Measurements from ENCODE around the gene SLC35B1. TPM values are rescaled to one million over a fixed set of nuclear protein-coding genes. Genes with fewer than 3 reads are reported as not detected.

The SLC35B1 gene, protein sequence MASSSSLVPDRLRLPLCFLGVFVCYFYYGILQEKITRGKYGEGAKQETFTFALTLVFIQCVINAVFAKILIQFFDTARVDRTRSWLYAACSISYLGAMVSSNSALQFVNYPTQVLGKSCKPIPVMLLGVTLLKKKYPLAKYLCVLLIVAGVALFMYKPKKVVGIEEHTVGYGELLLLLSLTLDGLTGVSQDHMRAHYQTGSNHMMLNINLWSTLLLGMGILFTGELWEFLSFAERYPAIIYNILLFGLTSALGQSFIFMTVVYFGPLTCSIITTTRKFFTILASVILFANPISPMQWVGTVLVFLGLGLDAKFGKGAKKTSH
- 51.2 TPM for polyA plus RNA-seq (ENCODE audit: insufficient read length)

DNA sequence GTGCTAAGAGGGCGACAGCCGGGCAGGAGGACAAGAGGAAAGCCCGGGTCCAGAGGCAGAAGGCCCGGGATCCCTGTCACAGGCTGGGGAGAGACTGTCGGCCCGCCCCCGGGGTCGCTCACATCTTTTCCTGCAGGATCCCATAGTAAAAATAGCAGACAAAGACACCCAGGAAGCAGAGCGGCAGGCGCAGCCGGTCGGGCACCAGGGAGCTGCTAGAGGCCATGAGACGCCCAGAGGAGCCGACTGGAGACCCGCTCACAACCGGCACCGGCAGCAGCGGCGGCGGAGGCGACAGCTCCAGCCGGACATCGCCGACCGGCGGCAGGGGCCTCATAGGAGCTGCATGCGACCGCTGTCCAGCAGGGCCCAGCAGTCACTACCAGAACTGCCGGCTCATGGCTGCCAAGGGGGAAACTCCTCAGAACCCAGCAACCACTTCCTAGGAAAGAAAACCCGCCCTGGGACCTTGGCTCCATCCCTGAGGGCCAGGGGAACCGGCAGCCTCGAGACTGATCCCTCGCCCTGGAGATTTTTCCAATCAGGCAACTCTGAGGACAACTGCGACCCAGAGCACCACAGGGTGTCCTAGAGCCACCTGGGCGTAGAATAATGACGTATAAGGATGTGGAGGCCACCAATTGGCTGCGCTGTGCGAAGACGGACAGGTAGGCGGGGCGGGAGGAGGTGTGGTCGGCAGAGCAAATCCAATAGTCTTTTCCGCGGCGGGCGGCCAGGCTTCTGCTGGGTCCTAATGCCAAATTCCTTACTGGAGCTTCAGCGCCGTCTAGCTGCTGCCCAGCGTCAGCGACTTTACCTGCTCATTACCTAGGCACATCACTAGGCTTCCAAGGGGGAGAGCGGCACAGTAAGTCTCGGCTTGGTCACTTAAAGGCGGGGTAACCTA is at the start of gene SLC35B1:
Gene SLC35B1, minus strand, starts transcription at position 357 of the 907 bp plus-strand sequence. Its CDS starts 131 bp downstream, at position 226.
- DNase-seq, result peak; percentile 99

DNA sequence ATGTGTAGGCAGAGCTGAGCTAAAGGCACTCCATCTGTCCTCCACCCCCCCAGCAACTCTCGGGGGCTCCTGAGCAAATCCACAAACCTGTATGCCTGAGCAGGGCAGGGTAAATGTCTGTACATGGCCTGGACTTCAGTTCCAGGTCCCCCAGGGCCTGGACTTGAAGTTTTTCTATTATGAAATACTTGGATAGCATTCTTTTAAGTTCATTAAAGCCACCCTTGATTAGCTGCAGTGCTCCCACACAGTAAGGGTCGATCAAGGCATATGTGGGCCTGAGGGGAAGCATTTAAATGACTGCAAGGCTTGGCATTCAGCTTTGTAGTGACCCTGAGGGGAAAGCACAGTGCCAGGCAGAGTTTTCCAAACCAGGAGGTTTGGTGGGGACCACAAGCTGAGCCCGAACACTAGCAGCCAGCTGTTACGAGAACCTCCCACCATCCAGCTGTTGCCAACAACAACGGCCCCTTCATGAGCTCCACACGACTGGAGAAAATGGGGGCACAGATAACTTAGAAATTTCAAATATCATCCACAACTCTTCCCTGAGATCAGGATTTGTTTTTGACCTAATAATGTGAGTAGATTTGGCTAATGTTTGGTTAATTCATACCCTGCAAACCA is 49.5 kb upstream of the SLC35B1 start:
- no peak for DNase-seq

DNA sequence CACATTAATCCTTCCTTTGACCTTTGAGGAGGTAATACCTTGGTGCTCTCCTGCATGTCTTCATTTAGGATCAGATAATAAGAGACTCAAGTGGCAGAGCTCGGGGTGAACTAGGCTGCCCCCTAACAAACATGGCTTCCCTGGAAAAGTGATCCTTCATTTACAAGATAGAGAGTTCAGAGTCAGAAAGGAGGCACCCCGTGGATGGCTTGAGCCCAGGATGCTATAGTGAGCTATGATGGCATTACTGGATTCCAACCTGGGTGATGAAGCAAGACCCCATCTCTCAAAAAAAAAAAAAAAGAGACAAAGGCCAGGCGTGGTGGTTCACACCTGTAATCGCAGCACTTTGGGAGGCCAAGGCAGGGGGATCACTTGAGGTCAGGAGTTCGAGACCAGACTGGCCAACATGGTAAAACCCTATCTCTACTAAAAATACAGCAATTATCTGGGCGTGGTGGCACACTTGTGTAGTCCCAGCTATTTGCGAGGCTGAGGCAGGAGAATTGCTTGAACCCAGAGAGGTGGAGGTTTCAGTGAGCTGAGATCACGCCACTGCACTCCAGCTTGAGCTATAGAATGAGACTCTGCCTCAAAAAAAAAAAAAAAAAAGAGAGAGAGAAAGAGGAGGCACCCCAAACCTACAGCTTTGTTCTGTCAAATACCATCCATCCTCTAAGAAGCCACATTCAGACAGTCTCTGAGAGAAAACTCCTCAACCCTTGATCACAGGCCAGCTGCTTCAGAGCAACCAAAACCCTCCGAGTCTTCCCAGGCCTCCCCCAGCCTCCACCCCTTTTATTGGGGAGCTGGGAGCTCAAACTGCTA is 48.8 kb upstream of the SLC35B1 start:
- DNase-seq, result no peak

DNA sequence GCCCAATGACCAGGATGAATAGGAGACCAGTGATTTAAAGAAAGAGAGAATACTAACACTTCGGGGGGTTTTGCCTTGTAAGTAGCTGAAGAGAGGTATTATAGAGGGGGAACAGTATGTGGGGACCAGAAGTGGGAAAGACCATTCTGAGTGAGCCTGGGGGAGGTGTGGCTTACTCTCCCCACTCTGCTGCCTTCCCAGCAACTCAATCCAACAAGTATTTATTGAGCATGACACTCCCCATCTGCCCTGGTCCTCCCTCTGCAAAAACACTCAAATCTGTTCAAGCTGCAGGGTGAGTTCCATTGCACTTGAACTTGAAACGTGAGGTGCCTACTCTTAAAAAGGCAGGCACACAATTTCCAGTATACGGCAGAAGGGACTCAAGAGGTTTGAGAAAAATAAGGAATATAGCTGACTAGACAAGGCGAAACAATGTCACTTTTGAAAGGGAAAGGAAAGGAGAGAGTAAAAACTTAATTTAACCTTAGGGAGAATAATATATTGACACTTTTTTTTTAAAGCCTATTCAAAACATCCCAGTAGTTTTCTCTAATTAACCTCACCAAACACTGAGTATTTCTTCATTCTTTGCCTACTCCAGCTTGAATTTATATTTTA is 48.0 kb upstream of the SLC35B1 start:
- DNase-seq, result no peak

DNA sequence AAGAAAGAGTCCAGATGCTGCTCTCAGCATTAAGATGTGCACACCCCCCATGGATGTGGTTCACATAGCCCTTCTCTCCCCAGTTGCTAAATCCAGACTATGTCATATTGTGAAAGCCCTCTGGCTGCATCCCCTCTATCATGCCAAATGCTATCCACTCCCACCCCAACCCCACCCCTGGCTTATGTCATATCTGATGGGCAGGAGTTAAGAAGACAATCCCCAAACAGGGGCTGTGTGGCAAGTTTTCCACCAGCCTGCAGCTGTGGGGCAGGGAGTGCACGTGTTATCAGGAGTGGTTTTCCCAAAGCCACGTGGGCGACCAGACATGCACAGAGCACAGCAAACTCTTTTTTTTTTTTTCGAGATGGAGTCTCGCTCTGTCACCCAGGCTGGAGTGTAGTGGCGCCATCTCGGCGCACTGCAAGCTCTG is 46.2 kb upstream of the SLC35B1 start:
- no peak for DNase-seq

DNA sequence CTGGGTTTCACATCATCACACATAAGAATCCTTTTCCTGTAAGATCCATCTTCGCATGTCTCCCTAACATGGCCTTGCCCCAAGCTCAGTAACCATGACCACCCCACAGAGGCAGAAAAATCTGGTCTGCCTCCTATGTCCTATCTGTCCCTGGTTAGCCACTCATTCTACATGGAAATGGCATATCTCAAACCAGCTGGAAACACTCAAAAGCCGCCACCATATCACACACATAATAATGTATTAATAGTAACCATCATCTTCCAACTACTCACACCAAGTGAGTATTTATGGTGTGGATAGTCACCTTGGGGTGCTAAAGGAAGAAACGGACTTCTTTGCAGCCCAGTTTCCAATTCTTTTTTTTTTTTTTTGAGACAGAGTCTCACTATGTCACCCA is 44.7 kb upstream of the SLC35B1 start:
- no peak for DNase-seq

DNA sequence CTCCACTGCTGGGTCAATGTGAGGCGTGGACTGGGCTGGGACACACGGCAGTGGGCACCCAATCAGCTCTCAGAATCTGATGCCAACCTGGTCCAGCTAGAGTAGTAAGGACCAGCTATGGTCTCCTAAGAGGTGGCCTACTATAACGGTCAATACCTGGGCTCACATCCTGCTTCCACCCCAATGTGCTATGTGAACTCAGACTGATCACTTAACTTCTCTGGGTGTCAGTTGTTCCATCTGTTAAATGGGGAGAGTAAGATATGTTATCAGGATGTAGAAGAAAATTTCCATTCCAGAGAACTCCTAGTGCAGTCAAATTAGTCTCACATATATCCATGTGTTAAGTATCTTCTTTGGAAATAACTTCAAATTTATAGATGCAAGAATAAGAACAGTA is 42.0 kb upstream of the SLC35B1 start:
- no peak for DNase-seq

DNA sequence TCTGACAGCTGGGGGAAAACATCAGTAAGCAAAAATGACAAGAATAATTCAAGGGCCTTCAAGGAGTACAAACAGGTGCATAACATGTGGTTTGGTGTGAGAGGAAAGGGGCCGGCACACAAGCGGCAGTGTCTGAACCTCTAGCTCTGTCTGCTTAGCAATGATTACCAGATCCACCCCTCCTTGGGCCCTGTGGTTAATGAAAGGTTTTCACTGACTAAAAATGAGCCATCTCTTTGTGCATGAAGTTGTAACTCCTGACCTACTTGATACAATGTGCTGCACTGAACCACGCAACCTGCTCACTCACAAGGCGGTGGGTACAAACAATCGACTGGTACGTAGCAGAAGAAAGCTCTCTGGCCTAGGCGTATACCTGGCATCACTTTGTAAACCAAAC is 41.0 kb upstream of the SLC35B1 start:
- no peak for DNase-seq

DNA sequence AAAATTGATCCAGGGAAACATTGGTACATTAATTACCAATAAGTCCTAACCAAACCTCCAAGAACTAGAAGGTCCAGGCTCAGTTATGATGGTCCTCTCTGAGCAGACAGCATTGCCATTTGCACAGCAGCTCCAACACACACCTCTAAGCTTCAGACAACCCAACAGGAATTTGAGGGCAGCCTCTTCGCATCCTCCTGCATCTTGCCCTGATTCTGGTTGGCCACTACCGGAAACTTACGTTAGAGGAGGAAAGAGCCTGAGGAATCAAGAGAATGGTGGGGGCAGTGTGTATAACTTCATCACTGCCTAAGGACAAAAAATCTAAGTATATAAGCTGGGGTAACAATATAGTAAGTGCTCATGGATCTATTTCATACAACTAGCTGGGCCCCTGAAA is 40.5 kb upstream of the SLC35B1 start:
- DNase-seq, result no peak

DNA sequence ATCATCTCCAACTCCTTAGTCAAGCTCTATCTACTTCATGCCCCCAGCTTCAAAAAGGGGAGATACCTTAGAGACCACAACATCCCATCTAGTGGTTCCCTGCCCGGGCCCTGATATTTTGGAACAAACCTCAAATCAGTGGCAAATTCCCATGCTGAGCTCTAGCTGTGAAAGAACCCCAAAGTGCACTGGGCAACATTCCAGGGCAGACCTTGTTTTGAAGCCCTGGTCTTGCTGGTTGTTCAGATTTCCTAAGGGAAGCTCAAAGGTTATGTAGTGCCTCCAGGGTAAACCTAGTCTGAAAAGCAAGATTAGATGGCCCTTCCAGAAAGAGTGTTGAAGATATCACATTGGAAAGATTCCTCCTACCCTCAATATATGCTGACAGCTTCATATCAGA is 39.9 kb upstream of the SLC35B1 start:
- DNase-seq, result no peak

DNA sequence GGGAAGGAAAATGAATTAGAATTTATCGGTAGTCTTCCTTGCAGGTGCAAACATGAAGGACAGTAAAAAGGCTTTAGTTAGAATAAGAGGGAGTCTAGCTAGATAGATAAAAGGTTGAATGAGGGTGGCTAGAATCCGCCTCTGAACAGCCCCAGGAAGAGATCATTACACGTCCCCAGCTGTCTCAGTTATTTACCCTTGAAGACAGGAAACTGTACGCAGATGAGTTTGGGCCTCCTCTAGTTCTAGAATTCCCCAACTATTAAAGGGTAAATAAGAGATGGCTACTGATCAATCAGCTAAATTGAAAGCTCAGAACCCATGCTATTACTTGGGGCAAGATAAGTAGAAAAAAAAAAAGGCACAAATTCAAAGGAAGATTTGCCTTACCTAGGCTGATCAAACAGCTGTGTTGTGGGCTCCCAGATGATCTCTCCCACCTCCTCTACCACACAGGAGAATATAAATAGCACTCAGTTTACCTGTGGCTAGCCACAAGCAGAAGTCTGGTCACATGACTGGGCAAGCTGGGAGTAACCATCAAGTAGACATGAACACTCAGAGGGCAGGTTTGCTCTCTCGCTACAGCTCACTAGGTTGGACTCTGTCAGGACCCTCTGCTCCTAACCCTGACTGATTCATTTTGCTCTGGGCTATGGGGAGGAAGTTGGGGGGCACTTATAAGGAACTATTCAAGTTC is 39.2 kb upstream of the SLC35B1 start:
- DNase-seq, result no peak

DNA sequence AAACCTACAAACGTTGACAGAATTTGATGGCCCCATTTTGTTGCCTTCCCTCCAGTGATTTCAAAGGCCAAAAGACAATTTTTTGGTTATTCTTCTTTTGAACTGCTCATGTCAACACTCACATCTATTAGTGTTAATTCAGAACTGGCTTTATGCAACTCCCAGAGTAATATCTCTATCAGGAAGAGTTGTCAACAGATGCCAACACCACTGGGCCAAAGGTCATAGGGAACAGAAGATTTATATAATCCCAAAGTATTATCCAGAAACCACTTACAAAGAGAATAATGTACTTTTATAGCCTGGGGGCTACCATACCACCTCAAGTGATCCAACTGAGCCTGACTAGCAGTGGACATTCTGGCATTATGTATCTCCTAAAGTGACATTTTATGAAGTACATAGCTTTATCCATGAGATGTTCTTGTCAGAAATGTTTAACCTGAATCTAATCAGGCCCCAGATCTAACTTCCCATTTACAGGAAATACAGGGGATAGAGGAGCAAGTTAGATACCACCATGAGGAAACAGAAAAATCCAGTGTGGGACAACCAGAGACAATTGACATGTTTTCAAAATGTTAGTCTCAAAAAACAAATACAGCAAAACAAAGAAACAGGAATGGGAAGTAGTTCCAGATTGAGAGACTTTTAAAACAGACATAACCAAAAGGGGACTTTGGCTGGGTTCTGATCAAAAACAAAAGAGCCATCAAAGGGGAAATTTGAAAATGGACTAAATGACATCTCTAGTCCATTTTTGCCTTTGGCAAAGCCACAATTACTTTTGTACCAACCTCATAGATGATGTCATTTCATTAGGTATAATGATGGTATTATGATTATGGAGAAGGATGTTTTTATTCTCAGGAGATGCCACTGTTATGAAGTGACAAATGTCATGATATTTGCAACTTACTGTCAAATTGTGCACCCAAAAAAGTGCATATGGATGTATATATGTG is 37.7 kb upstream of the SLC35B1 start:
- no peak for DNase-seq

DNA sequence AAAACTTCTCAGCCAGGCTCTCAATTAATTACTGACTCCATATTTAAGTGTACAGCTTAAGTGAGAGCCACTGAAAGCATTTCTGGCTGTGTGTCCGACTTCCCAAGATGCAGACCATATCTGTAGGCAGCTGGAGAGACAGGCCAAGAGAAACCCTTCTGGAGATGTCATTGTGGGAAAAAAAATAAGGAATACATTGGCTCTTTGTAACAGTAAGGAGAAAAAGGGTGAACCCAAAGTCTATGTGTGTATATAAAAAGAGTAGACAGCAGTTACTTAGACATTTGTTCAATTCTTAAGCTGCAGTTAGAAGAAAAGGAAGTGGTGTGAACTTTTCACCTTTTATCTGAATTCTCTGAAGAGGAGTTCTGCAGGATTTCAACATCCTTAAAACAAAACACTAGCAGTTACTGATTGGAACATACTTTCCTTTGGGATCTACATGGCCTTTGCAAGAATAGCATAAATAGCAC is 34.4 kb upstream of the SLC35B1 start:
- DNase-seq, result no peak

DNA sequence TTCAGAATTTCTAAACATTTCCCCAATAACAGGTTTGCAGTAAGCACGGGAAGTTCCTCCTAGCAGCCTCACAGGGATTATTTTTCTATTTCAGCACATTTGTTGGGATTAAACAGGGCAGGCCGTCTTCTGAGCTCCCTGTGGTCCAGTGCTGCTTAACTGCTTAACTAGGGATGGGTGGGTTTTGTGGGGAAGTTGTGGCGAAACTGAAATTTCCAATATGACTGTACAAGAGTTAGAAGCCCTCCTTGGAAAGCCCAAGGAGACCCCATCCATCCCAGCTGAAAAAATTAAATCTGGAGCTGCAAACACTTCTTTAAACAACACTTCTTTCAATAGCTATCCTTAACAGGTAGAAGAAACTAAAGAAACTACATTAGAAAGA is 33.9 kb upstream of the SLC35B1 start:
- no peak for DNase-seq

DNA sequence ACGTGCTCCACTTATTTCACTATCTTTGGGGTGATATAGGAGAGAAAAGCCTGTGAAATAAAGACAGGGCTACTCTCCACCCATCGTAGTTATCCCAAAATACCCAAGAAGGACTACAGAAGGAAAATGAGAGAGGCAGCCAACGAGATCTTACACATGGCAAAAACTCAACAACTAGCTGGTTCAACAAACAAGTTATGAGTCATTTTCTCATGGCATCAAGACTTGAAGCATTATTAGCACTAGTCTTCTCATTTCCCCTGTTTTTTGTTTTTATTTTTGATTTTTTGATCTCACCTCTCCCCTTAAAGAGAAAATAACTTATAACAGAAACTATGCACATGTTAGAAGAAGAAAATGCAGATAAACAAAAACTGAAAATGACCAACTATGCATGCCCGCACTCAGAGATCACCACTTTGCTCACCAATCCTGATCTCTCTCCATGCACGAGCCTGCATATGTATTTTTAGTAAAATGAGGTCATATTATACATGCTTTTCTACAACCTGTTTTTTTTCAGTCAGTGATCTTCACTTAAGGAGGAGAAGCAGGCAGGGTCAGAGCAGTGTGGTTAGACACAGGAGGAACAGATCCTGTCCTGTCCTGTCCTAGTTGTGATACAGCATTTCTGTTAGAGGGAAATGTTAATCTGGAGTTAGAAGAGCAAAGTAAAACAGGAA is 33.4 kb upstream of the SLC35B1 start:
- no peak for DNase-seq

DNA sequence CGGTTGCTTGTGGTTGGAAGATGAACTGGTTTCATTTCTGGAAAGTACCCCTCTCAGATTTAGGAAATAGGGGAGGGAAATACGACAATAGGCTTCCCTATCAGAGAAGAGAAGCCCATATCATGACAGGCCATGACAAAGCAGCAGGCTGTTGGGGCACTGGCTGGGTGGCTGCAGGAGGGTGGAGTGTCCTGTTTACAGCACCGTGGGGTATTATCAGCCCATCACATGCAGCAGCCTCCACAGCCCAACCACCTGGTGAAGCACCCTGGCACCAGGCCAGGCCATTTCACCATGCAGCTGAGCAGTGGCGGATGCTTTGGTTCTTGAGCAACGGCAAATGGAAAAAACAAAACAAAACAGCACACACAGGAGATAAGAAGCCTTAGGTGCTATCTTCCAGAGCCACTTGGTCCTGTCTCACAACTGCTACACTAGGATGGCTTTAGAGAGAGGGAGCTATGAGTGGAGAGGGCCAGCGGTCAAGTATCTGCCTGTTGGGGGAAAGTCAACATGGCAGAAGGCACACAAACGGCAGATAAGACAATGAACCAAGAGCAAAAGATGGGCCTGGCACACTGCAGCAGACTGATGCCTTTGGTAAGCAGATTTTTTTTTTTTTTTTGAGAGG is 32.0 kb upstream of the SLC35B1 start:
- DNase-seq, result no peak

DNA sequence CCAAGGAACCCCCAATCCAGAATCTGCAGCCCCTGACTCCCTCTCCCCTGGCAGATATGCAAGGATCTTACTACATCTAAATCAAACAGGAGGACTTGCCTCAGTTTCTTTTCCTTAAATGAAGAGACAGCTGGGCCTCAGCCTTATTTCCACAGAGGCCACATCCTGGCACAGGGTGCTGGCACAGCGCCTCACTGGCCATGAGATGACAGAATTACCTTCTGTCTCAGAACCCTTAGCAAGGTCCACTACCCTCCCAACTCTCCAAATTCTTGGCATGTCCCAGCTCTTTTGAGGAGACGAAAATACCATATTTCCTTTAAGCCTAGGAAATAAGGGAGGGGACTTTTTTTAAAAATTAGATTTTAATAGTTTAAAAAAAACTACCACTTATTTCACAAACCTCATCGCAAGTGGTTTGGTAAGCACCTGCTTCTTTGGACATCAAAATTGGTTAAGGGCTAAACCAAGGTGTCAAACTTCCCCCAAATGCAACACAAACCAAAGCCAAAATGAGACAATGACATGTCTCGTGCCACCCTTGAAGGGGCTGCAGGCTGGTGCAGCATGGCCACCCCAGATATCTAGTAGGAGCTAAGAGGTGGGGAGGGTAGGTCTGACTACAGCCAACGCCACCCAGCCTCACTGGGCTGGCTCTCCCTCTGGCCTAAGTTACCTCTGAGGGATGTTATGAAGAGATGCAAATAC is 30.8 kb upstream of the SLC35B1 start:
- DNase-seq, result no peak

Data from hindlimb muscle (tissue), 1 donor.